ENCODE data around the gene GPR139. TPM values are rescaled to one million over a fixed set of nuclear protein-coding genes. Genes with fewer than 3 reads are reported as not detected.

Gene GPR139
- total RNA-seq, 2 experiments from 2014 or later: not detected

DNA sequence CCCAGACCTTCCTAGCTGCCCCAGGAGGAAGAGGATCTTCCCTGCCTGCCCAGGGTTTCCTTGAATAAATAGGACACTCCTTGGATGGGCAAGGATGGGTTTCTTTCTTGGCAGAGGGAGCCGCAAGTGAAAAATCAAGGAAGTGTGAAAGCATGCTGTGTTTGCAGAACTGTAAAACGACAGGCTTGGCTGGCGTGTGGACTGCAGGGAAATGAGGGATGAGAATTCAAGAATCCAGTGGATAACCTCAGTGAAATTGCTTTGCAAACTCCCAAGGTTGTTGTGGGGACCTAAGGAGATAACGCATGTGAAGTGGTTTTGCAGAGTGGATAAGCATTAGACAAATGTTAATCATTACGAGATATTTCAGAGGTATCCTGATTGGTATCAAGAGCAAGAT lies 20.4 kb downstream of the GPR139 start:
- ChIA-PET CTCF (no interaction called here), POLR2A (no interaction called here)
- H3K36me3 Mint-ChIP-seq (ENCODE audit: low read depth): no peaks in the 10 kb centered on the region
- H3K9me3 Mint-ChIP-seq: no peaks in the 10 kb centered on the region
- no peak overlapping the region for H3K4me3 ChIP-seq (ENCODE audit: low read length)
- ATAC-seq (ENCODE audit: poor library complexity): no peak
- intact Hi-C loops (cut with DNase I, micrococcal nuclease): no loop called here
- H3K27ac ChIP-seq (ENCODE audit: low read depth in 1 of 2, low read length in 2 of 2): no peak overlapping the region
- no peaks in the 10 kb centered on the region for H3K4me1 ChIP-seq (ENCODE audit: insufficient read depth, low read length)
- H3K4me1 Mint-ChIP-seq (ENCODE audit: low read depth): no peaks in the 10 kb centered on the region
- no peak overlapping the region for H3K27ac Mint-ChIP-seq
- H3K27me3 Mint-ChIP-seq: peaks cover 4% of the 10 kb centered on the region
- no peaks in the 10 kb centered on the region for H3K36me3 ChIP-seq (ENCODE audit: insufficient read depth, low read length)
- TF ChIP-seq, protein P1, sequence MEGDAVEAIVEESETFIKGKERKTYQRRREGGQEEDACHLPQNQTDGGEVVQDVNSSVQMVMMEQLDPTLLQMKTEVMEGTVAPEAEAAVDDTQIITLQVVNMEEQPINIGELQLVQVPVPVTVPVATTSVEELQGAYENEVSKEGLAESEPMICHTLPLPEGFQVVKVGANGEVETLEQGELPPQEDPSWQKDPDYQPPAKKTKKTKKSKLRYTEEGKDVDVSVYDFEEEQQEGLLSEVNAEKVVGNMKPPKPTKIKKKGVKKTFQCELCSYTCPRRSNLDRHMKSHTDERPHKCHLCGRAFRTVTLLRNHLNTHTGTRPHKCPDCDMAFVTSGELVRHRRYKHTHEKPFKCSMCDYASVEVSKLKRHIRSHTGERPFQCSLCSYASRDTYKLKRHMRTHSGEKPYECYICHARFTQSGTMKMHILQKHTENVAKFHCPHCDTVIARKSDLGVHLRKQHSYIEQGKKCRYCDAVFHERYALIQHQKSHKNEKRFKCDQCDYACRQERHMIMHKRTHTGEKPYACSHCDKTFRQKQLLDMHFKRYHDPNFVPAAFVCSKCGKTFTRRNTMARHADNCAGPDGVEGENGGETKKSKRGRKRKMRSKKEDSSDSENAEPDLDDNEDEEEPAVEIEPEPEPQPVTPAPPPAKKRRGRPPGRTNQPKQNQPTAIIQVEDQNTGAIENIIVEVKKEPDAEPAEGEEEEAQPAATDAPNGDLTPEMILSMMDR (IDR thresholded peaks at IDR 0.05): no peak
- DNase-seq: no peak
- no peaks in the 10 kb centered on the region for H3K27me3 ChIP-seq (ENCODE audit: control insufficient read depth in 1 of 2, insufficient read depth in 2 of 2, low read length in 2 of 2)
- no peak overlapping the region for H3K4me3 Mint-ChIP-seq
- peaks cover 0 to 4% of the 10 kb centered on the region in 2 experiments for H3K9me3 ChIP-seq (ENCODE audit: control insufficient read depth in 1 of 2, insufficient read depth in 1 of 2, low read length in 2 of 2)

DNA sequence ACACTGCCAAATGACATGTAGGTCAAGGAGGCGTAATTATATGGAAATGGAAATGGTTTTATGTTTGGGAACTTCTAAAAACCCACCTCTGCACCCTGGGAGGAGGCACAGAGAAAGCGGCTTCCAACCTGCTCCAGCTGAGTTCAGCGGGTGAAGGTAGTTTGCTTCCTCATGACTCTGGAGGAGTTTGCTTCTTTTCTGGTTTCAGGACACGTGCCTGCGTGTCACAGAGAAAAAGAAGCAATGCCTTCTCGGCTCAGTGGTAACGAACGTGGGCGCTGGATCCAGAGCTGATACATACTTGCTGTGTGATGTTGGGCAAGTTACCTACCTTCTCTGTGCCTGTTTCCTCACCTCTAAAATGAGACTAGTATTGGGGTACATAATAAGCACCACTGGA lies 22.1 kb downstream of the GPR139 start:
- no peaks in the 10 kb centered on the region for H3K9me3 ChIP-seq (ENCODE audit: control insufficient read depth in 1 of 2, insufficient read depth in 1 of 2, low read length in 2 of 2)
- no peak overlapping the region for H3K27ac Mint-ChIP-seq
- CTCF ChIA-PET: no interaction called here
- no peaks in the 10 kb centered on the region for H3K36me3 ChIP-seq (ENCODE audit: insufficient read depth, low read length)
- no peak overlapping the region for H3K4me3 Mint-ChIP-seq
- H3K36me3 Mint-ChIP-seq (ENCODE audit: low read depth): no peaks in the 10 kb centered on the region
- no peak overlapping the region for H3K27ac ChIP-seq (ENCODE audit: low read depth in 1 of 2, low read length in 2 of 2)
- H3K27me3 Mint-ChIP-seq: peaks cover 4% of the 10 kb centered on the region
- H3K9me3 Mint-ChIP-seq: no peaks in the 10 kb centered on the region
- intact Hi-C loops (cut with DNase I, micrococcal nuclease): no loop called here
- no peak overlapping the region for H3K4me3 ChIP-seq (ENCODE audit: low read length)
- DNase-seq (no peak), ATAC-seq (ENCODE audit: poor library complexity) (no peak)
- TF ChIP-seq, protein P1 (IDR thresholded peaks at IDR 0.05): no peak
- no peaks in the 10 kb centered on the region for H3K4me1 Mint-ChIP-seq (ENCODE audit: low read depth)
- no peaks in the 10 kb centered on the region for H3K27me3 ChIP-seq (ENCODE audit: control insufficient read depth in 1 of 2, insufficient read depth in 2 of 2, low read length in 2 of 2)
- H3K4me1 ChIP-seq (ENCODE audit: insufficient read depth, low read length): no peaks in the 10 kb centered on the region
- POLR2A ChIA-PET: no interaction called here

DNA sequence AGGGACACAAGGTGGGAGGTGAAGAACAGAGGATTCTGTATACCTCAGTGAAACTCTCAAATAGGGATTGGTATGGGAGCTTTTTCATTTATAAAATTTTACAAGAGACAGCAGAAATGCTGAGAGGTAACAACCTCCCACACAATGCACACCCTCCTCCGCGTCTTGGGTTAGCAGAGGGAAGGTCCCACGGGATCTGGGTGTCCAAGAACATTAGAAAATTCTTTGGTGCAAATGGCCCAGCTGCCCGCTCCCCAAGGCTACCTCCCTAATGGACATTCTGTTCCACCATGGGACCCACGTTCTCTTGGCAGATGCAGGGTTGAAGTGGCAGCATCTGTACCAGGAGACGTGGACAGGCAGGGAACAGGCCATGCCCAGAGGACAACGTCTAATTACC lies 22.5 kb downstream of the GPR139 start:
- no peaks in the 10 kb centered on the region for H3K9me3 ChIP-seq (ENCODE audit: control insufficient read depth in 1 of 2, insufficient read depth in 1 of 2, low read length in 2 of 2)
- no peak for ATAC-seq (ENCODE audit: poor library complexity)
- H3K36me3 ChIP-seq (ENCODE audit: insufficient read depth, low read length): no peaks in the 10 kb centered on the region
- DNase-seq: no peak
- no peak overlapping the region for H3K27ac ChIP-seq (ENCODE audit: low read depth in 1 of 2, low read length in 2 of 2)
- ChIA-PET CTCF (no interaction called here), POLR2A (no interaction called here)
- H3K9me3 Mint-ChIP-seq: no peaks in the 10 kb centered on the region
- H3K4me3 Mint-ChIP-seq: no peak overlapping the region
- intact Hi-C loops (cut with DNase I, micrococcal nuclease): no loop called here
- H3K36me3 Mint-ChIP-seq (ENCODE audit: low read depth): no peaks in the 10 kb centered on the region
- no peaks in the 10 kb centered on the region for H3K4me1 ChIP-seq (ENCODE audit: insufficient read depth, low read length)
- H3K27me3 ChIP-seq (ENCODE audit: control insufficient read depth in 1 of 2, insufficient read depth in 2 of 2, low read length in 2 of 2): no peaks in the 10 kb centered on the region
- no peak overlapping the region for H3K27ac Mint-ChIP-seq
- no peaks in the 10 kb centered on the region for H3K4me1 Mint-ChIP-seq (ENCODE audit: low read depth)
- peaks cover 9% of the 10 kb centered on the region for H3K27me3 Mint-ChIP-seq
- TF ChIP-seq, protein P1 (IDR thresholded peaks at IDR 0.05): no peak
- no peak overlapping the region for H3K4me3 ChIP-seq (ENCODE audit: low read length)
